Endothelial cell of umbilical vein (primary cell): ENCODE results near the gene TNFRSF12A. TPM values are rescaled to one million over a fixed set of nuclear protein-coding genes. Genes with fewer than 3 reads are reported as not detected.

Source experiments
- BruUV-seq: library from RNA; stranded (reverse); fragments of 400-500 nt; replicated peaks from 2 replicates; lab custom pipeline; 2021; lab: Mats Ljungman, UMichigan
- CTCF ChIA-PET: fragments of 300-600, 350-600 bp; sonication (Branson Sonifier 250); formaldehyde crosslinking; loops from one replicate; lab custom pipeline; 2021; ENCODE audit warnings: antibody characterized with exemption, inconsistent platforms; lab: Charles Lee
- POLR2A ChIA-PET: fragments of 300-600, 350-600 bp; sonication (Branson Sonifier 250); formaldehyde crosslinking; loops from one replicate; lab custom pipeline; 2021; ENCODE audit warnings: antibody characterized with exemption, inconsistent platforms; lab: Charles Lee
- DNase-seq: peaks from one replicate; pipeline ENCODE4 v3.0.0-alpha.2; 2011; ENCODE audit warnings: low read depth, low spot score
- FAIRE-seq: peaks from 2 replicates; lab custom pipeline; 2011; peaks lifted over from hg19 to GRCh38; lab: Jason Lieb, UNC
- H2AFZ ChIP-seq: 2 replicates; pipeline ENCODE4 v1.6.0; 2012; ENCODE audit warnings: low read depth, low read length, control low read depth, inconsistent platforms
- H3K27ac ChIP-seq: 2 replicates; pipeline ENCODE4 v1.5.1; 2011; ENCODE audit warnings: low read depth, mild to moderate bottlenecking, control low read depth, low read length, moderate library complexity; ENCODE audit not compliant: insufficient read depth
- H3K27me3 ChIP-seq, 2 experiments: 2 replicates each; pipeline versions ENCODE4 v1.6.0 to v1.6.1; 2011; ENCODE audit warnings: low read length in 2 of 2, mixed read lengths in 1 of 2; ENCODE audit not compliant: control insufficient read depth in 2 of 2, insufficient read depth in 2 of 2
- H3K36me3 ChIP-seq, 2 experiments: 2 replicates in 1 of 2; 3 replicates in 1 of 2; pipeline ENCODE4 v1.5.1; 2011; ENCODE audit warnings: low read length in 2 of 2, mild to moderate bottlenecking in 1 of 2, moderate library complexity in 1 of 2; ENCODE audit not compliant: control insufficient read depth in 2 of 2, insufficient read depth in 2 of 2; ENCODE audit errors: extremely low read depth in 1 of 2
- H3K4me1 ChIP-seq: 3 replicates; pipeline ENCODE4 v1.5.1; 2011; ENCODE audit warnings: mild to moderate bottlenecking, low read length; ENCODE audit not compliant: control insufficient read depth, insufficient read depth; ENCODE audit errors: extremely low read depth
- H3K4me2 ChIP-seq: 2 replicates; pipeline ENCODE4 v1.6.1; 2011; ENCODE audit warnings: low read length, control low read depth, mixed read lengths; ENCODE audit not compliant: insufficient read depth
- H3K4me3 ChIP-seq, 3 experiments: fragments of 200-600 bp in 1 of 3; sonication (generic), shearing (Covaris generic) in 1 of 3; replicated peaks in 1 of 3; 2 replicates each; pipeline ENCODE4 v1.5.1; 2011 to 2016; ENCODE audit warnings: control low read depth in 3 of 3, low read length in 3 of 3, mild to moderate bottlenecking in 2 of 3, inconsistent platforms in 1 of 3, low read depth in 1 of 3, moderate library complexity in 1 of 3; ENCODE audit not compliant: insufficient read depth in 1 of 3
- H3K79me2 ChIP-seq: 2 replicates; pipeline ENCODE4 v1.6.0; 2012; ENCODE audit warnings: low read length, inconsistent platforms; ENCODE audit not compliant: control insufficient read depth, insufficient read depth
- H3K9ac ChIP-seq: replicated peaks from 2 replicates; pipeline ENCODE3; 2011; ENCODE audit warnings: low read length, control low read depth; ENCODE audit not compliant: insufficient read depth; ENCODE audit errors: extremely low read depth
- H3K9me1 ChIP-seq: replicated peaks from 3 replicates; pipeline ENCODE4 v1.6.0; 2011; ENCODE audit warnings: mild to moderate bottlenecking, low read length; ENCODE audit not compliant: control insufficient read depth, insufficient read depth; ENCODE audit errors: extremely low read depth
- H3K9me3 ChIP-seq: replicated peaks from 2 replicates; pipeline ENCODE4 v1.5.1; 2012; ENCODE audit warnings: low read length, inconsistent platforms; ENCODE audit not compliant: control insufficient read depth, insufficient read depth
- H4K20me1 ChIP-seq: replicated peaks from 2 replicates; pipeline ENCODE3; 2011; ENCODE audit warnings: mild to moderate bottlenecking, low read length; ENCODE audit not compliant: control insufficient read depth, insufficient read depth; ENCODE audit errors: extremely low read depth
- EZH2 ChIP-seq: IDR thresholded peaks from 2 replicates; pipeline ENCODE4 v1.6.1; 2012; ENCODE audit warnings: borderline replicate concordance, low read depth, mild to moderate bottlenecking, moderate library complexity, low read length, inconsistent platforms; ENCODE audit not compliant: severe bottlenecking
- FOS ChIP-seq: IDR thresholded peaks from 2 replicates; pipeline ENCODE4 v1.6.1; 2011; ENCODE audit warnings: mild to moderate bottlenecking, low read length, moderate library complexity, borderline replicate concordance; ENCODE audit not compliant: insufficient read depth
- GATA2 ChIP-seq: IDR thresholded peaks from 2 replicates; pipeline ENCODE4 v1.7.0; 2011; ENCODE audit warnings: low read depth, mild to moderate bottlenecking, moderate library complexity, mixed read lengths, low read length; ENCODE audit not compliant: insufficient read length, insufficient read depth
- JUN ChIP-seq: IDR thresholded peaks from 2 replicates; pipeline ENCODE4 v1.6.1; 2011; ENCODE audit warnings: borderline replicate concordance, low read depth; ENCODE audit not compliant: insufficient read length, insufficient read depth
- MYC ChIP-seq: IDR thresholded peaks from one replicate; pipeline ENCODE4 v1.6.1; 2011; ENCODE audit warnings: mild to moderate bottlenecking, low read depth, low read length
- POLR2A ChIP-seq: IDR thresholded peaks from 2 replicates; pipeline ENCODE4 v1.6.1; 2012; ENCODE audit warnings: low read depth, mild to moderate bottlenecking, control low read depth, low read length
- POLR2AphosphoS5 ChIP-seq: IDR thresholded peaks from 2 replicates; pipeline ENCODE4 v1.6.1; 2012; ENCODE audit warnings: low read depth, mild to moderate bottlenecking, control low read depth, low read length, moderate library complexity; ENCODE audit not compliant: insufficient read depth
- dilution Hi-C: fragments of 300-500 bp; cut with MboI; formaldehyde crosslinking; loops from one replicate; pipeline ENCODE4 v1.15.0; 2019; ENCODE audit warnings: low sequenced_read_pairs; ENCODE audit not compliant: extremely low pct_ligation_motif_present
- intact Hi-C: fragments of 100-400 bp; cut with micrococcal nuclease; formaldehyde crosslinking; loops from one replicate; pipeline ENCODE4 v1.10.0; 2022
- polyA plus RNA-seq, 4 experiments: library from polyadenylated mRNA; depleted of rRNA in 3 of 4; stranded (reverse) in 3 of 4; unstranded in 1 of 4; fragments of >200 nt; gene quantifications; 2 replicates each; pipeline versions ENCODE4 v1.2.1 to v1.2.3, GENCODE V29; 2011 to 2012; ENCODE audit warnings: missing spikeins in 1 of 4
- total RNA-seq: library from RNA; stranded (reverse); gene quantifications from 2 replicates; pipeline ENCODE4 v1.2.3, GENCODE V29; 2021
- TF ChIP-seq, protein P1 (sequence below), 2 donors: IDR thresholded peaks; 1 replicate in 1 of 2; 2 replicates in 1 of 2; pipeline ENCODE4 v1.5.1; 2011; ENCODE audit warnings: low read length in 2 of 2, mild to moderate bottlenecking in 2 of 2, moderate library complexity in 2 of 2, control low read depth in 1 of 2, inconsistent platforms in 1 of 2, low read depth in 1 of 2; ENCODE audit not compliant: insufficient read depth in 1 of 2; ENCODE audit errors: extremely low read depth in 1 of 2
- TF ChIP-seq, protein P2 (sequence below): IDR thresholded peaks from 2 replicates; pipeline ENCODE4 v1.6.1; 2011; ENCODE audit not compliant: insufficient read depth, insufficient read length

TNFRSF12A gene
- total and polyA plus RNA-seq, 2 donors (not counting 3 experiments of a cell fraction or from before 2014, with no cell fraction given): 162 to 187 TPM

DNA sequence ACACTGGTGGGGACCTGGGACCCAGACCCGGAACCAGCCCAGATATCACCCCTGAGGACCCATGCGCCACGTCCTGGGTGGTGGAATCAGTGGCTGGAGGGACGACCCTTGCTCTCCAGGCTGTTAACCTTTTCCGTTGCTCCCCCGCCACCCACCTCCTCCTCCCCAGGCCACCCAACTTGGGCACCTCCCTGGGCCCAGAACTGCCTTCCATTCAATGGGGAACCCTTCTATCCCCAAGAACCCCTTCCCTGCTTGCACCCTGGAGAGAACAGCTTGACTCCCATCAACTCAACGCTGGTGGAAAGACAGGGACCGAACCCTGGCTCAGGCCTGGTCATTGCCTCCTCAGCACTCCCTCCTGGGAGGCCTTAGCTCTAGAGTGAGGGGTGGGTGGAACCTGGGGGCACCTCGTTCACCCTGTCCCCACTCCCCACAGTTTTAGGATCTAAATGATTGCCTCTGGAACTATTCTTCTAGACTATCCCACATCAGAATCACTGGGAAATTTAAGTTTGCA is 39.6 kb downstream of the TNFRSF12A start:
- Histone ChIP-seq H3K4me1 (peaks cover 11% of the 10 kb centered on the region), H3K9ac (peak overlapping the region; percentile 42), H3K27ac (peak overlapping the region; percentile 58), H4K20me1 (no peaks in the 10 kb centered on the region), H3K27me3 (no peaks in the 10 kb centered on the region), H3K79me2 (no peaks in the 10 kb centered on the region), H3K9me1 (no peaks in the 10 kb centered on the region), H3K9me3 (no peaks in the 10 kb centered on the region), H3K4me2 (peak overlapping the region; percentile 15), H3K36me3 (no peaks in the 10 kb centered on the region), H3K4me3 (no peak overlapping the region), H2AFZ (peak overlapping the region; percentile 48)
- intact Hi-C loops: loop anchor here (1.0 to 2.0 kb wide), 7 partner anchors 28 to 70 kb away; no protein-coding TSS in a partner anchor
- dilution Hi-C loops: no loop called here
- DNase-seq (no peak), FAIRE-seq (no peak)
- POLR2A ChIA-PET: interaction anchor here (2.1 kb wide), 1 partner anchor 70 kb away, joined by 5 read pairs; no protein-coding TSS in a partner anchor
- CTCF ChIA-PET: interaction anchor here (0.7 to 2.9 kb wide), 31 partner anchors 16 to 112 kb away, joined by 3 to 113 read pairs (median 7); partner anchors contain the start of genes TNFRSF12A, ZNF205, ZNF213 and ZSCAN10
- BruUV-seq: TSS peak; percentile 54
- TF ChIP-seq POLR2AphosphoS5: no peak

DNA sequence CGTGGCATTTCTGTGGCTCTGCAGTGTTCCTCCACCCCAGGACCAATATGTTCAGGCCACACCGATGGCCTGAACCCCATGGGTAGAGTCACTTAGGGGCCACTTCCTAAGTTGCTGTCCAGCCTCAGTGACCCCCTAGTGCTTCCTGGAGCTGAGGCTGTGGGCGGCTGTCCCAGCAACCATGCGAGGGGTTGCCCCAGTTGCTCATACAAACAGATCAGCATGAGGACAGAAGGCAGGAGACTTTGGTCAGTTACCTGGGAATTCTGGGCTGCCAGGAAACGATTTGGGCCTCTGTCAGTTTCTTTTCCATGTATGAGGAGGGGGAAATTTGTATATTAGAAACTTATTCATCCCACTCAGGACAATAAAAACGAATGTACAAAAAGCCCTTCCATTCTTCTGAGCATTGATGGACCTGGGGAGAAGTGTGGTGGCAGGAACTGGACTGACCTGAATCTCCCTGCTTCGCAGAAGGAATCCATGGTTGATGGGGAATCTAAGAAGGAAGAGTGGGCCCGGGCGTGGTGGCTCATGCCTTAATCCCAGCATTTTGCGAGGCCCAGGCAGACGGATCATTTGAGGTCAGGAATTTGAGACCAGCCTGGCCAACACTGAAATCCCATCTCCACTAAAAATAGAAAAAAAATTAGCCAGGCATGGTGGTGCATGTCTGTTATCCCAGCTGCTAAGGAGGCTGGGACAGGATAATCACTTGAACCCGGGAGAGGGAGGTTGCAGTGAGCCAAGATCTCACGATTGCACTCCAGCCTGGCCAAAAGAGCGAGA is 40.4 kb downstream of the TNFRSF12A start:
- DNase-seq (no peak), FAIRE-seq (no peak)
- Histone ChIP-seq H3K79me2 (no peaks in the 10 kb centered on the region), H3K36me3 (no peaks in the 10 kb centered on the region), H2AFZ (no peak overlapping the region), H3K27me3 (no peaks in the 10 kb centered on the region), H3K4me2 (no peak overlapping the region), H3K27ac (no peak overlapping the region), H3K9ac (no peak overlapping the region), H4K20me1 (no peaks in the 10 kb centered on the region), H3K9me3 (no peaks in the 10 kb centered on the region), H3K4me1 (peaks cover 19% of the 10 kb centered on the region), H3K4me3 (no peak overlapping the region), H3K9me1 (no peaks in the 10 kb centered on the region)
- CTCF ChIA-PET: interaction anchor here (0.9 to 2.6 kb wide), 8 partner anchors 23 to 74 kb away, joined by 3 to 113 read pairs (median 14); partner anchors contain the start of genes ZNF205 and ZNF213
- intact Hi-C loops: no loop called here
- dilution Hi-C loops: no loop called here
- POLR2A ChIA-PET: interaction anchor here (2.1 kb wide), 1 partner anchor 70 kb away, joined by 5 read pairs; no protein-coding TSS in a partner anchor
- TF ChIP-seq POLR2AphosphoS5 (no peak), EZH2 (no peak), FOS (no peak), JUN (no peak), GATA2 (no peak), MYC (no peak), POLR2A (no peak)
- TF ChIP-seq, protein P1, sequence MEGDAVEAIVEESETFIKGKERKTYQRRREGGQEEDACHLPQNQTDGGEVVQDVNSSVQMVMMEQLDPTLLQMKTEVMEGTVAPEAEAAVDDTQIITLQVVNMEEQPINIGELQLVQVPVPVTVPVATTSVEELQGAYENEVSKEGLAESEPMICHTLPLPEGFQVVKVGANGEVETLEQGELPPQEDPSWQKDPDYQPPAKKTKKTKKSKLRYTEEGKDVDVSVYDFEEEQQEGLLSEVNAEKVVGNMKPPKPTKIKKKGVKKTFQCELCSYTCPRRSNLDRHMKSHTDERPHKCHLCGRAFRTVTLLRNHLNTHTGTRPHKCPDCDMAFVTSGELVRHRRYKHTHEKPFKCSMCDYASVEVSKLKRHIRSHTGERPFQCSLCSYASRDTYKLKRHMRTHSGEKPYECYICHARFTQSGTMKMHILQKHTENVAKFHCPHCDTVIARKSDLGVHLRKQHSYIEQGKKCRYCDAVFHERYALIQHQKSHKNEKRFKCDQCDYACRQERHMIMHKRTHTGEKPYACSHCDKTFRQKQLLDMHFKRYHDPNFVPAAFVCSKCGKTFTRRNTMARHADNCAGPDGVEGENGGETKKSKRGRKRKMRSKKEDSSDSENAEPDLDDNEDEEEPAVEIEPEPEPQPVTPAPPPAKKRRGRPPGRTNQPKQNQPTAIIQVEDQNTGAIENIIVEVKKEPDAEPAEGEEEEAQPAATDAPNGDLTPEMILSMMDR (IDR thresholded peaks at IDR 0.05; ENCODE audit: extremely low read depth in 1 of 2, insufficient read depth in 1 of 2, low read depth in 1 of 2, low read length in 2 of 2): no peak
- TF ChIP-seq, protein P2, sequence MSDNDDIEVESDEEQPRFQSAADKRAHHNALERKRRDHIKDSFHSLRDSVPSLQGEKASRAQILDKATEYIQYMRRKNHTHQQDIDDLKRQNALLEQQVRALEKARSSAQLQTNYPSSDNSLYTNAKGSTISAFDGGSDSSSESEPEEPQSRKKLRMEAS: no peak
- no TSS peak for BruUV-seq
